HG02798 (cell line): ENCODE data around the gene HSPH1.
"Not testable (repeated sequence)": the region's sequence is repeated elsewhere in the genome, so short reads cannot be mapped to it uniquely, and the experiment has no call there.

Source experiments
- ATAC-seq: cut with Tn5 transposase; IDR thresholded peaks from one replicate; pipeline ENCODE4 v1.9.1; 2021; ENCODE audit warnings: mild to moderate bottlenecking; ENCODE audit not compliant: unreplicated experiment, poor library complexity

HSPH1 gene

GRCh38 chr13:31101472-31102170 is 60.1 kb downstream of the HSPH1 start:
- ATAC-seq: no peak

- no peak for ATAC-seq
Measured at GRCh38 chr13:31100721-31101120, 61.0 kb downstream of the HSPH1 start.

GRCh38 chr13:31097911-31098434 is 63.7 kb downstream of the HSPH1 start:
- not testable (repeated sequence) for ATAC-seq

GRCh38 chr13:31096654-31097302 is 64.9 kb downstream of the HSPH1 start:
- no peak for ATAC-seq

GRCh38 chr13:31094331-31095015 is 67.2 kb downstream of the HSPH1 start:
- ATAC-seq: no peak

GRCh38 chr13:31093145-31093885 is 68.4 kb downstream of the HSPH1 start:
- no peak for ATAC-seq

GRCh38 chr13:31092646-31093045 is 69.1 kb downstream of the HSPH1 start:
- ATAC-seq: no peak

GRCh38 chr13:31090961-31091624 is 70.6 kb downstream of the HSPH1 start:
- peak; percentile 47 for ATAC-seq

- ATAC-seq: no peak
Measured at GRCh38 chr13:31090096-31090495, 71.6 kb downstream of the HSPH1 start.

GRCh38 chr13:31089649-31090048 is 72.1 kb downstream of the HSPH1 start:
- no peak for ATAC-seq

GRCh38 chr13:31088826-31089420 is 72.8 kb downstream of the HSPH1 start:
- ATAC-seq: no peak
